Effector CD4-positive, alpha-beta T cell (primary cell): Measurements from ENCODE around the gene KIAA1958.
"Not testable (repeated sequence)": the region's sequence is repeated elsewhere in the genome, so short reads cannot be mapped to it uniquely, and the experiment has no call there.

Source experiments
- DNase-seq: peaks from one replicate; pipeline ENCODE4 v3.0.0-alpha.2; 2020

Gene KIAA1958

GRCh38 chr9:112665347-112665746 lies 178.7 kb downstream of the KIAA1958 start:
- DNase-seq, result no peak

- no peak for DNase-seq
These were observed 182.7 kb downstream of the KIAA1958 start for GRCh38 chr9:112669326-112669725.

GRCh38 chr9:112670991-112671625 lies 184.5 kb downstream of the KIAA1958 start:
- DNase-seq, result no peak

- not testable (repeated sequence) for DNase-seq
These were observed 186.6 kb downstream of the KIAA1958 start for GRCh38 chr9:112673221-112673620.

GRCh38 chr9:112677040-112677439 lies 190.4 kb downstream of the KIAA1958 start:
- DNase-seq, result no peak

- no peak for DNase-seq
These were observed 194.2 kb downstream of the KIAA1958 start for GRCh38 chr9:112680731-112681402.

GRCh38 chr9:112689161-112689740 lies 202.6 kb downstream of the KIAA1958 start:
- no peak for DNase-seq

- DNase-seq, result no peak
These were observed 208.3 kb downstream of the KIAA1958 start for GRCh38 chr9:112694706-112695555.

GRCh38 chr9:112696461-112696860 lies 209.8 kb downstream of the KIAA1958 start:
- DNase-seq, result no peak

- DNase-seq, result no peak
These were observed 212.6 kb downstream of the KIAA1958 start for GRCh38 chr9:112699230-112699629.

- DNase-seq, result no peak
These were observed 213.5 kb downstream of the KIAA1958 start for GRCh38 chr9:112700085-112700484.

- DNase-seq, result no peak
These were observed 216.7 kb downstream of the KIAA1958 start for GRCh38 chr9:112703304-112703703.

- no peak for DNase-seq
These were observed 219.3 kb downstream of the KIAA1958 start for GRCh38 chr9:112705768-112706427.

GRCh38 chr9:112711050-112711689 lies 224.5 kb downstream of the KIAA1958 start:
- no peak for DNase-seq

GRCh38 chr9:112712678-112713077 lies 226.1 kb downstream of the KIAA1958 start:
- DNase-seq, result no peak

GRCh38 chr9:112717661-112718331 lies 231.2 kb downstream of the KIAA1958 start, which contains the start of gene INIP:
TSS of gene INIP (minus strand) at chr9:112718117. CDS start at chr9:112716485, 1,632 bp downstream.
- DNase-seq, result peak; percentile 96
